Medulla oblongata (tissue), 1 donor: ENCODE measurements around the gene MBNL2.

Source experiments
- DNase-seq: peaks from one replicate; pipeline ENCODE4 v3.0.0-alpha.2; 2015; ENCODE audit errors: extremely low spot score

The MBNL2 gene

GRCh38 chr13:97273341-97273831 lies 51.3 kb downstream of the MBNL2 start:
- DNase-seq = no peak

GRCh38 chr13:97274829-97275649 lies 52.9 kb downstream of the MBNL2 start:
- DNase-seq = no peak

GRCh38 chr13:97275776-97276501 lies 53.8 kb downstream of the MBNL2 start:
- no peak for DNase-seq

DNA sequence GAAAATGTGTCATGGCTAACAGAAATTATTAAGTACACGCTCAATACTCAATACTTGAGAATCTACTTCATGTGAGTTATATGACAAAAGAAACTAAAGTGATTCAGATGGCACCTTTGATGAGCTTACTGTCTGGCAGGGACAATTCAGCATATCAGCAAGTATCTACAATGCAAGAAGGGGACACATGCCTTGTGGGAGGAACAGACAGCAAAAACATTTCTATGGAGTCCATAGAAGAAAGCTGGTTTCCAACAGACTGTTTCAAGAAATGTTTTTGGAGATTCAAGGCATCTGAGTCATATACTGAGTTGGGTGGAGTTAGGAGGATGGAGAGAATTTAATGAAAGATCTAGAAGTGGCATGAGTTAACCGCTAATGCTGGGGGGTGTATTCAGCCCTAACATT lies 54.7 kb downstream of the MBNL2 start:
- no peak for DNase-seq

GRCh38 chr13:97278435-97279411 lies 56.6 kb downstream of the MBNL2 start:
- DNase-seq = no peak

DNA sequence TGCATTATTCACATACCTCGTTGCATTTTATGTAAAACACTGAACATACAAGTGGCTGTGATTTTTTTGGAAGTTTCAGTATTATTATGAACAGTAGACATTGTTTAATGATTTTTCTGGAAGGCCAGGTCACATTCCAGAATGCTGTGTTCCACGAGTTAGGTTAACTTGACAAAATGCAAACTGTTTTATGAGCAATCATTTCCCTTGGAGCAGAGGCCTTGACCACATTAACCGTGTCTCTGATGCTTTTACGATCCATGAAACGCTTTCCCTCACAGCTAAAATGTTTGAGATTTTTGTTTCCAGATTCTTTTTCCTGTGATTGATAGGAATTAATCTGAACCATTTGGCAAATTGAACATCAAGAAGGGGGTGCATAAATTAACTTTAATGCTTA lies 57.8 kb downstream of the MBNL2 start:
- DNase-seq = no peak

- no peak for DNase-seq
These were observed 58.3 kb downstream of the MBNL2 start for GRCh38 chr13:97280478-97280877.

GRCh38 chr13:97281028-97281427 lies 58.9 kb downstream of the MBNL2 start:
- DNase-seq = no peak

DNA sequence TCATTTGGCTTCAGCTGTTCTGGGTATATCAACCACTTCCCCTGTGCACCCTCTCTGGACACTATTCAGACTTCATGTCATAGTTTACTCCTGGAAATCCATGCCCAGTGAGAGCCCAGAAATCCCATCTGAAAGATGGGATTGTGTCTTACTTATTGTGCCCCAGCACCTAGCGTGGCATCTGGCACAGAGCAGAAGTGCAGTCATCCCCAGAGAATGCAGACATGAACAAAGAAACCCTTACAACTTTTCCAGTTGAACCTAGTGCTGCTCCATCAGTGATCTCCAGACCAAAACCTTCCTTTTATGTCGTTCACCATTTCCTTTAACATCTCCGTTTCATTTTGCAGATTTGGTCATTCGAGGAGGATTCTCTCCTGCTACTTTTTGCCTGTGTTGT lies 60.6 kb downstream of the MBNL2 start:
- no peak for DNase-seq

DNA sequence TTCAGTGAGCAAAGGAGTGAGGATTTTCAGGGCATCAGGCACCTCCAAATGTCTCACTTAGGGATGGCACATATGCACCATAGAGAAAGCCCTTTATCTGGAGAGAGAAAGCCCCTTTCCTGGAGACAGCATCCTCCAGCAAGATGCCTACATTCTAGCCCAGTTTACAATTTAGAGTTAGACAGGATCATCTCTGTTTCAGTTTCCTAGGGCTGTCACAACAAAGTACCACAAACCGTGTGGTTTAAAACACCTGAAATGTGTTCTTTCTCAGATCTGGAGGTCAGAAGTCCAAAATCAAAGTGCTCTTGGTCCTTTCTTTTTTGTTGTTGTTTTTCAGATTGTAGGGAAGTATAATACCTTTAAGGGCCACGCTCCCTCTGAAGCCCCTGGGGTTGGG lies 61.8 kb downstream of the MBNL2 start:
- no peak for DNase-seq

GRCh38 chr13:97284558-97284957 lies 62.4 kb downstream of the MBNL2 start:
- DNase-seq = no peak

GRCh38 chr13:97285221-97285955 lies 63.3 kb downstream of the MBNL2 start:
- no peak for DNase-seq

GRCh38 chr13:97286317-97287046 lies 64.3 kb downstream of the MBNL2 start:
- DNase-seq = no peak

DNA sequence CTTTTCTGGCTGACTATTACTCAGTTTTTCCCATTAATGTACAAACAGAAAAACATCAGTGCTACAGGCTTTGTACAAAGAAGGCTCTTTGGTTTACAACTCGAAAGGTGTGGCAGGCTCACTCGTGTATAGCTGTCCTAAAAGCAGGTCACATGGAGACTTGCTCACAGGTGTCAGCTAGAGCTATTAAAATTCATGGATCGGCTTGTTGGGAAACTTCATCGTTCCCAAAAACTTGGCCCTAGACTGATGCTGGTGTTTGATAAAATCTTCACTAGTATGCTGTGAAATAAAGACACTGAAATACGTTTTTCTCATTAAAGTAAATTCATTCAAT lies 64.9 kb downstream of the MBNL2 start:
- no peak for DNase-seq

- DNase-seq = no peak
These were observed 66.4 kb downstream of the MBNL2 start for GRCh38 chr13:97288486-97288900.

GRCh38 chr13:97289514-97290298 lies 67.6 kb downstream of the MBNL2 start:
- DNase-seq = no peak

DNA sequence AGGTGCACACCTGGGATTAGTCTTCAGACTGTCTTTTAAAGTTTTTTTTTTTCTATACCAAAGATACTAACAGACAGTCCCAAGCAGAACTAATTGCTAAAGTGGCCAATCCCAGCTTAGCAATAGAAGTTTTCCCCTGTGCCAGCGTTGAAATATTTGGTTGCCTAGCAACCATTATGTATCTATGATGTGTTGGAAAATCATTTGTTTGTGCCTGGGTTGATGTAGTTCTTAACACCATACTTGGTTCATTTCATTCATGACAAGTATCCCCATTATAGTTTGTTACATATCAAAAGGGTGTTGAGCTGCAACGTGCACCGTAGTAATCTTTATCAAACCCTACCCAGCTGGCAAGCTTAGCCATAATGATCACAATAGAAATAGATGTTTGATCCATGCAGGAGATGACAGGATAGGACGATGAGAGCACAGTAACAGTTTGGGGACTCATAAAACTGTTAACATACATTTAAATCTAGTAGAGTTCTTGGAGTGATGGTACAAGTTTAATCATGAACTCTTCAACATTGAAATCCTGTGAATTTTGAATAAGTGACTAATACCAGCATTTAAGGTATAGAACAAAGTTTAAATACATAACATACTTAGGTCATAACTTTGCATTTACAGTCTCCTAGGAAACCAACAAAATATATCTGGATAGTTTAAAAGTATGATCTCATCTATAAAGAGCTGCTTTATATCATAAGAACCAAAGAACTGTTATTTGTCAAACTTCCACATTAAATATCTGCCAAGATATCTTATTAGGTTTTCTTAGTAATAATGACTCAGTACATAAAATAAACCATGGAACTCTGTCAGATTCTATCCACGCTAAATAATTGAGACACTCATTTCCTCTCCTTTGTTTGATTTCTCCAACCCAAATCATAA lies 73.4 kb downstream of the MBNL2 start:
- no peak for DNase-seq

DNA sequence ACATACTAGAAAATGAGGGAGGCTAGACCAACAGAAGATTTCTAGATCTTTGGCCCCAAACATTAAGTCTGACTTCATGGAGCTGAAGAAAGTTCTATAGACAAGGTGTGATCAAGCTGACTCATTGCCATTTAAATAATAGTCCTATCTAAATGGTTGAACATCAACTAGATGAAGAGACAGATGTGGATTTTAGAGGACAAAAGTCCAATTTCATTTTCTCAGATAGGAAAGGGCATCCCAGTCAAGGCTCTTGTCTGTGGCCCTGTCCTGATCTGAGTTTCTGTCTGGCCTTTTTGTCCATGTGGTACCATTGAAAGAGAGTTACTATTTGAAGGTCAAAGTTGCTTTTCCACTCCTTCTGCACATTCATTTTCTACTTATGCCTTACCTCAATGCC lies 74.6 kb downstream of the MBNL2 start:
- no peak for DNase-seq

GRCh38 chr13:97298816-97299215 lies 76.7 kb downstream of the MBNL2 start:
- no peak for DNase-seq
